Naive B cell (primary cell): ENCODE data around the gene ADNP2. TPM values are rescaled to one million over a fixed set of nuclear protein-coding genes. Genes with fewer than 3 reads are reported as not detected.
"Not testable (repeated sequence)": the region's sequence is repeated elsewhere in the genome, so short reads cannot be mapped to it uniquely, and the experiment has no call there.

ENCODE experiments used
- ATAC-seq, 2 donors: fragments of 150-1000 bp; cut with Tn5 transposase; 2 replicates each; pipeline ENCODE4 v1.10.0; 2021; ENCODE audit warnings: low read depth in 2 of 2, mild to moderate bottlenecking in 2 of 2, moderate library complexity in 2 of 2
- DNase-seq: peaks from one replicate; pipeline ENCODE4 v3.0.0; 2022
- H3K27ac Mint-ChIP-seq, 6 donors: one replicate each; pipeline ENCODE4 v1.8.0; 2020 to 2022; ENCODE audit warnings: mild to moderate bottlenecking in 6 of 6, mixed read lengths in 6 of 6, moderate library complexity in 5 of 6, inconsistent platforms in 2 of 6
- H3K27me3 Mint-ChIP-seq, 3 donors: one replicate each; pipeline ENCODE4 v1.8.0; 2021 to 2022; ENCODE audit warnings: mixed read lengths in 3 of 3, mild to moderate bottlenecking in 1 of 3
- H3K36me3 Mint-ChIP-seq, 2 donors: one replicate each; pipeline ENCODE4 v1.8.0; 2020 to 2022; ENCODE audit warnings: mixed read lengths in 2 of 2, inconsistent platforms in 1 of 2, mild to moderate bottlenecking in 1 of 2
- H3K4me1 Mint-ChIP-seq, 3 donors: one replicate each; pipeline ENCODE4 v1.8.0; 2020 to 2022; ENCODE audit warnings: mixed read lengths in 3 of 3, inconsistent platforms in 1 of 3, mild to moderate bottlenecking in 1 of 3, moderate library complexity in 1 of 3
- H3K4me3 Mint-ChIP-seq, 8 donors: one replicate each; pipeline ENCODE4 v1.8.0; 2020 to 2022; ENCODE audit warnings: mild to moderate bottlenecking in 8 of 8, mixed read lengths in 8 of 8, moderate library complexity in 8 of 8, inconsistent platforms in 2 of 8
- H3K9me3 Mint-ChIP-seq, 7 donors: one replicate each; pipeline ENCODE4 v1.8.0; 2020 to 2022; ENCODE audit warnings: mixed read lengths in 7 of 7, mild to moderate bottlenecking in 5 of 7, inconsistent platforms in 2 of 7, moderate library complexity in 1 of 7
- polyA plus RNA-seq, 6 donors: library from polyadenylated mRNA; unstranded; fragments of 300-500 nt; fragmentation: Illumina TruSeq; gene quantifications; one replicate each; pipeline ENCODE4 v1.2.3, GENCODE V29; 2021; ENCODE audit warnings: low read depth in 6 of 6

The ADNP2 gene
- polyA plus RNA-seq, 6 donors from 2014 or later = 4.2 to 7.1 (median 5.1) TPM

- DNase-seq (peak; percentile 35), ATAC-seq (peak; percentile 66 to 92)
- no peak overlapping the region for H3K27ac Mint-ChIP-seq
- H3K36me3 Mint-ChIP-seq = peaks cover 9 to 20% of the 10 kb centered on the region in 2 donors
- peaks cover 0 to 7% (median 0%) of the 10 kb centered on the region in 3 donors for H3K4me1 Mint-ChIP-seq
- peaks cover 8 to 29% (median 16%) of the 10 kb centered on the region in 3 donors for H3K27me3 Mint-ChIP-seq
- H3K9me3 Mint-ChIP-seq = peaks cover 3 to 20% (median 12%) of the 10 kb centered on the region in 7 donors
- H3K4me3 Mint-ChIP-seq = peak overlapping the region in 4 of 8 donors; percentile 12 to 55 (median 47)
Measured at GRCh38 chr18:80159713-80160636, 50.9 kb downstream of the ADNP2 start.

GRCh38 chr18:80161781-80162417 lies 52.8 kb downstream of the ADNP2 start:
- peaks cover 12 to 25% (median 16%) of the 10 kb centered on the region in 3 donors for H3K27me3 Mint-ChIP-seq
- H3K4me3 Mint-ChIP-seq = no peak overlapping the region
- peaks cover 9 to 36% (median 17%) of the 10 kb centered on the region in 7 donors for H3K9me3 Mint-ChIP-seq
- DNase-seq = no peak
- peaks cover 0 to 7% (median 0%) of the 10 kb centered on the region in 3 donors for H3K4me1 Mint-ChIP-seq
- peaks cover 9 to 24% of the 10 kb centered on the region in 2 donors for H3K36me3 Mint-ChIP-seq
- no peak for ATAC-seq
- no peak overlapping the region for H3K27ac Mint-ChIP-seq

- Mint-ChIP-seq H3K36me3 (peaks cover 9 to 24% of the 10 kb centered on the region in 2 donors), H3K27me3 (peaks cover 16 to 22% (median 20%) of the 10 kb centered on the region in 3 donors), H3K4me3 (peak overlapping the region in 1 of 8 donors; percentile 29), H3K4me1 (peaks cover 0 to 7% (median 0%) of the 10 kb centered on the region in 3 donors), H3K27ac (no peak overlapping the region), H3K9me3 (peaks cover 9 to 36% (median 17%) of the 10 kb centered on the region in 7 donors)
- DNase-seq (no peak), ATAC-seq (no peak)
Measured at GRCh38 chr18:80163183-80163582, 54.1 kb downstream of the ADNP2 start.

DNA sequence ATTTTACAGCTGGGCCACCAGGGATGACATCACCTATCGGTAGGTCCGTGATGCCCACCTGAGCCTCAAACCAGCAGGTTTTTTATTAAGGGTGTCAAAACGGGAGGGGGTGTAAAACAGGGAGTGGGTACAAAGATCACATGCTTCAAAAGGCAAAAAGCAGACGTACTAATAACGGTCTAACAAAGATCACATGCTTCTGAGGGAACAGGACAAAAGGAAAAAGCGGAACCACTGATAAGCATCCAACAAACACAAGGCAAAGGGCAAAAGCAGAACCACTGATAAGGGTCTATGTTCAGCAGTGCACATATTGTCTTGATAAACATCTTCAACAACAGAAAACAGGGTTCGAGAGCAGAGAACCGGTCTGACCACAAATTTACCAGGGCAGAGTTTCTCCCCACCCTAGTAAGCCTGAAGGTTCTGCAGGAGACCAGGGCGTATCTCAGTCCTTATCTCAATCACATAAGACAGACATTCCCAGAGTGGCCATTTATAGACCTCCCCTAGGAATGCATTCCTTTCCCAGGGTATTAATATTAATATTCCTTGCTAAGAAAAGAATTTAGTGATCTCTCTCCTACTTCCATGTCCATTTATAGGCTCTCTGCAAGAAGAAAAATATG lies 55.8 kb downstream of the ADNP2 start:
- peaks cover 9 to 33% (median 17%) of the 10 kb centered on the region in 7 donors for H3K9me3 Mint-ChIP-seq
- H3K4me3 Mint-ChIP-seq, DNase-seq, H3K4me1 Mint-ChIP-seq, ATAC-seq: not testable (repeated sequence)
- H3K36me3 Mint-ChIP-seq = peaks cover 9 to 24% of the 10 kb centered on the region in 2 donors
- H3K27me3 Mint-ChIP-seq = peaks cover 21 to 25% (median 25%) of the 10 kb centered on the region in 3 donors
- H3K27ac Mint-ChIP-seq = peak overlapping the region in 1 of 6 donors; percentile 24

DNA sequence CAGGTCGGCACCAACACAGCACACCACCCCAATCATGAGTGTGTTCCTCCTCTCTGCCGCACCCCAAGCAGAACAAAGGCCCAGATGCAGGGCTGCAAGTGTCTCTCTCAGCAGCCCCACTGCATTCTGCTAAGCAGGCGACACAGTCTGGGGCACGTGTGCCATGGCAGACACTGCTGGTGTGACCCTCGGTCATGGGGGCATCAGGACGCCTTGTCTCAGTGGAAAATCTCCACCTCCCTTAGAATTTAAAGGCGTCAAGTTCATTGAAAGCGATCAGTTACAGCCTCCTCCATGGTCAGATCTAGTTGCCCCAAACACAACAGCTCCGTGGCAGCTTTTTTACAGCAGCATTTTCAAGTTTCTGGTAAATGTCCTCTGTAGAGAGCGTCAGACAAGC lies 57.2 kb downstream of the ADNP2 start:
- no peak overlapping the region for H3K4me3 Mint-ChIP-seq

GRCh38 chr18:80166725-80167124 lies 57.7 kb downstream of the ADNP2 start:
- DNase-seq = no peak
- Mint-ChIP-seq H3K4me1 (peaks cover 4 to 8% (median 5%) of the 10 kb centered on the region in 3 donors), H3K27me3 (peaks cover 23 to 33% (median 32%) of the 10 kb centered on the region in 3 donors), H3K27ac (no peak overlapping the region), H3K9me3 (peaks cover 9 to 36% (median 17%) of the 10 kb centered on the region in 7 donors), H3K4me3 (no peak overlapping the region), H3K36me3 (peaks cover 9 to 24% of the 10 kb centered on the region in 2 donors)
- no peak for ATAC-seq

More for the DNA sequence above, 57.2 kb downstream of the ADNP2 start:
- H3K4me1 Mint-ChIP-seq = peaks cover 0 to 5% (median 0%) of the 10 kb centered on the region in 3 donors
- DNase-seq (no peak), ATAC-seq (no peak)
- H3K27ac Mint-ChIP-seq = no peak overlapping the region
- peaks cover 9 to 33% (median 17%) of the 10 kb centered on the region in 7 donors for H3K9me3 Mint-ChIP-seq
- peaks cover 20 to 29% (median 27%) of the 10 kb centered on the region in 3 donors for H3K27me3 Mint-ChIP-seq
- H3K36me3 Mint-ChIP-seq = peaks cover 9 to 24% of the 10 kb centered on the region in 2 donors

DNA sequence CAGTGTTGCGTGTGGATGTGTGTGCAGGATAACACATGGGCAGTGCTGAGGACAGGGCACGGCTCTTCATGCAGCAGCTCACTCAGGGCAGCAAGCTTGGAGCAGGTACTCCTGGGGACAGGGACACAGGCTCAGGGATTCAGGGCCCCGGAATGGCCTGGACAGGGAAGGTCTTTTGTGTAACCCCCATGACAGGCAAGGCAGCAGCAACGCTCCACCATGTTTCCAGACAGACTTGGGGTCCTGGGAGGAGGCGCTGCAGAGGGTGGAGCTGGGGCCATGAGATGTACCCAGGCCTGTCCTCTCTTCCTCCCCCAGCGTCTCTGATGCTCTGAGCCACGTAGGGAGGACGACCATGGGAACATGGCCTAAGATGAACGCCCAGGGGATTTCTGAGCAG lies 58.3 kb downstream of the ADNP2 start:
- peaks cover 4 to 8% (median 6%) of the 10 kb centered on the region in 3 donors for H3K4me1 Mint-ChIP-seq
- H3K36me3 Mint-ChIP-seq = peaks cover 9 to 24% of the 10 kb centered on the region in 2 donors
- peaks cover 9 to 35% (median 17%) of the 10 kb centered on the region in 7 donors for H3K9me3 Mint-ChIP-seq
- DNase-seq (no peak), ATAC-seq (no peak)
- peak overlapping the region in 1 of 8 donors; percentile 35 for H3K4me3 Mint-ChIP-seq
- peaks cover 19 to 35% (median 32%) of the 10 kb centered on the region in 3 donors for H3K27me3 Mint-ChIP-seq
- no peak overlapping the region for H3K27ac Mint-ChIP-seq

DNA sequence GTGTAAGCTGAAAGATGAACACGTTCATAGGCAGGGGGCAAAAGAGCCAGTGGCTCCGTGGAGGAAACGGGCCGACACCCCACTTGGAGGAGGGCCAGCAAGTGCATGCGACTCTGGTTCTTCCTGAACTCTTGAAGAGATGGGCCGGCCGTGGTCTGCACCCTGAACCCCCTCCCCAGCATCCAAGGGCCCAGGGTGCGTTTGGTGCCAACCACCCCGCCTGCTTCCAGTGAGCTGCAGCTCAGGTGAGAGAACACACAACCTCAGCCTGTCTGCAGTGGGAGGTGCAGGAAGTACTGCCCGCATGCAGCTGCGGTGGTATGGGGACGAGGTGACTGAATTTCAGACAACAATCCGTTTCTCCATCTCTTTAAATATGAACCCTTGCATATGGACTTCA lies 58.9 kb downstream of the ADNP2 start:
- DNase-seq = no peak
- Mint-ChIP-seq H3K27ac (no peak overlapping the region), H3K36me3 (peaks cover 9 to 24% of the 10 kb centered on the region in 2 donors), H3K4me1 (peaks cover 4 to 8% (median 6%) of the 10 kb centered on the region in 3 donors), H3K27me3 (peaks cover 21 to 38% (median 30%) of the 10 kb centered on the region in 3 donors), H3K4me3 (no peak overlapping the region), H3K9me3 (peaks cover 9 to 32% (median 17%) of the 10 kb centered on the region in 7 donors)
- ATAC-seq = no peak

GRCh38 chr18:80168346-80168745 lies 59.3 kb downstream of the ADNP2 start:
- no peak for DNase-seq
- Mint-ChIP-seq H3K27me3 (peaks cover 24 to 41% (median 34%) of the 10 kb centered on the region in 3 donors), H3K36me3 (peaks cover 9 to 20% of the 10 kb centered on the region in 2 donors), H3K4me3 (no peak overlapping the region), H3K27ac (no peak overlapping the region), H3K9me3 (peaks cover 9 to 32% (median 15%) of the 10 kb centered on the region in 7 donors), H3K4me1 (peaks cover 4 to 8% (median 6%) of the 10 kb centered on the region in 3 donors)
- no peak for ATAC-seq

DNA sequence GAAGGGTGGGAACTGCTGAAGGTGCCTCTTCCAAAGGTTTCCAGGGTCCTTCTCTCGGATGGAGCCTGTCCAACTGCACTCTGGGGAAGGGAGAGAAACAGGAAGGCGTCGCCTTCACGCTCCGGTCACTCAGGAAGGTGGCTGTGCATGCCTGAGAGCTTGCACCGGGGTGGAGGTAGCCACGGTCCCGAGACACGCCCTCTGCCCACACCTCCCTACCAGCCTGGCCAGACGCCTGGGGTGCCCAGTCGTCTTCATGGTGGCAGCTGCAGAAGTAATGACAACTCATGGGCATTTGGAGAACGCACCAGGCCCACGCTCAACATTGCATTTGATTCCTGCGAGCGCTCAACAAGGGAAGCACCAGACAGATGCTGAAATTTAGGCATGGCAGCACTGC lies 59.9 kb downstream of the ADNP2 start:
- H3K4me3 Mint-ChIP-seq = no peak overlapping the region
- DNase-seq = no peak
- H3K9me3 Mint-ChIP-seq = peaks cover 9 to 28% (median 15%) of the 10 kb centered on the region in 7 donors
- ATAC-seq = no peak
- peaks cover 4 to 8% (median 6%) of the 10 kb centered on the region in 3 donors for H3K4me1 Mint-ChIP-seq
- no peak overlapping the region for H3K27ac Mint-ChIP-seq
- peaks cover 9 to 14% of the 10 kb centered on the region in 2 donors for H3K36me3 Mint-ChIP-seq
- H3K27me3 Mint-ChIP-seq = peaks cover 24 to 42% (median 40%) of the 10 kb centered on the region in 3 donors

DNA sequence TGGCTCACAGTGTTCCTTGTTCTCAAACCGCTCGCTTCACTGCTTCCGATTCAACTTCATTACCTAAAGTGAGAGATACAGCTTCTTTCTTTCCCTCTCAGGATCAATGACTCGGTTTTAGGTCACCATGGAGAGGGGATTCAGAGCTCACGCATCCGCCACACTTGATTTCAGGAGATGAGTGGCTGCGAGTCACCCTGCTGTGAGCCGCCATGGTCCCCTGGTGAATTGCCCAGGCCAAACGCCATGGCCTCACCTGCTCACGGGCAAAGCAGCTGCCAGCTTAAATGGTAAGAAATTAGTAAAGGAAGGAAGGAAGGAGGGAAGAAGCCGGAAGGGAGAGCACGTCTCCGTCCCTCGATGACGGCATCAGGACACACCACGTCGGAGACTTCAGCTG lies 60.5 kb downstream of the ADNP2 start:
- ATAC-seq (no peak), DNase-seq (no peak)
- Mint-ChIP-seq H3K36me3 (peaks cover 3 to 8% of the 10 kb centered on the region in 2 donors), H3K27ac (peak overlapping the region in 1 of 6 donors; percentile 84), H3K27me3 (peaks cover 28 to 47% (median 46%) of the 10 kb centered on the region in 3 donors), H3K4me1 (peaks cover 4 to 8% (median 6%) of the 10 kb centered on the region in 3 donors), H3K9me3 (peaks cover 5 to 23% (median 9%) of the 10 kb centered on the region in 7 donors), H3K4me3 (no peak overlapping the region)

- DNase-seq (no peak), ATAC-seq (no peak)
- H3K9me3 Mint-ChIP-seq = peaks cover under 1 to 14% (median 5%) of the 10 kb centered on the region in 7 donors
- no peak overlapping the region for H3K27ac Mint-ChIP-seq
- no peak overlapping the region for H3K4me3 Mint-ChIP-seq
- no peaks in the 10 kb centered on the region for H3K36me3 Mint-ChIP-seq
- H3K27me3 Mint-ChIP-seq = peaks cover 36 to 55% (median 54%) of the 10 kb centered on the region in 3 donors
- H3K4me1 Mint-ChIP-seq = peaks cover 4 to 8% (median 6%) of the 10 kb centered on the region in 3 donors
Measured at GRCh38 chr18:80170395-80171053, 61.5 kb downstream of the ADNP2 start.
